ENCODE data around the gene TMEM132D. TPM values are rescaled to one million over a fixed set of nuclear protein-coding genes. Genes with fewer than 3 reads are reported as not detected.

The TMEM132D gene
- total RNA-seq, 1 donor from 2014 or later: not detected

GRCh38 chr12:129373746-129374145 lies 530.1 kb downstream of the TMEM132D start:
- H3K79me2 ChIP-seq (ENCODE audit: insufficient read depth, low read length): no peaks in the 10 kb centered on the region
- H3K4me1 ChIP-seq (ENCODE audit: insufficient read depth, low read length): no peaks in the 10 kb centered on the region
- no peak overlapping the region for H3K4me2 ChIP-seq (ENCODE audit: low read length)
- H3K36me3 ChIP-seq (ENCODE audit: insufficient read depth, low read length): no peaks in the 10 kb centered on the region
- Mint-ChIP-seq H3K4me1 (ENCODE audit: low read depth, unreplicated experiment) (no peaks in the 10 kb centered on the region), H3K27ac (ENCODE audit: unreplicated experiment) (no peak overlapping the region), H3K27me3 (ENCODE audit: low read depth, unreplicated experiment) (no peaks in the 10 kb centered on the region), H3K4me3 (ENCODE audit: unreplicated experiment) (no peak overlapping the region), H3K9me3 (ENCODE audit: unreplicated experiment) (peaks cover 14% of the 10 kb centered on the region), H3K36me3 (ENCODE audit: low read depth, unreplicated experiment) (no peaks in the 10 kb centered on the region)
- no peak for DNase-seq (ENCODE audit: low read depth)
- H3K27ac ChIP-seq (ENCODE audit: low read depth, low read length): no peak overlapping the region
- FAIRE-seq: no peak
- TF ChIP-seq EZH2 (IDR thresholded peaks at IDR 0.05; ENCODE audit: insufficient read depth, low read length): no peak
- no peak for TF ChIP-seq CTCF (IDR thresholded peaks at IDR 0.05; ENCODE audit: insufficient read depth, low read depth, low read length)
- no peak overlapping the region for H3K9ac ChIP-seq (ENCODE audit: low read length)
- H3K9me3 ChIP-seq (ENCODE audit: insufficient read depth, low read depth, low read length): no peaks in the 10 kb centered on the region
- no peaks in the 10 kb centered on the region for H4K20me1 ChIP-seq (ENCODE audit: insufficient read depth, low read length)
- no peak overlapping the region for H3K4me3 ChIP-seq (ENCODE audit: insufficient read depth, low read depth, low read length)
- no peak overlapping the region for H2AFZ ChIP-seq (ENCODE audit: low read depth, low read length)
- no peaks in the 10 kb centered on the region for H3K27me3 ChIP-seq (ENCODE audit: insufficient read depth, low read length)

- Histone ChIP-seq H3K27ac (ENCODE audit: low read depth, low read length) (no peak overlapping the region), H3K9me3 (ENCODE audit: insufficient read depth, low read depth, low read length) (no peaks in the 10 kb centered on the region), H3K4me1 (ENCODE audit: insufficient read depth, low read length) (no peaks in the 10 kb centered on the region), H3K4me3 (ENCODE audit: insufficient read depth, low read depth, low read length) (no peak overlapping the region), H3K27me3 (ENCODE audit: insufficient read depth, low read length) (no peaks in the 10 kb centered on the region), H3K36me3 (ENCODE audit: insufficient read depth, low read length) (no peaks in the 10 kb centered on the region), H3K9ac (ENCODE audit: low read length) (no peak overlapping the region), H4K20me1 (ENCODE audit: insufficient read depth, low read length) (no peaks in the 10 kb centered on the region), H3K79me2 (ENCODE audit: insufficient read depth, low read length) (no peaks in the 10 kb centered on the region), H2AFZ (ENCODE audit: low read depth, low read length) (no peak overlapping the region), H3K4me2 (ENCODE audit: low read length) (no peak overlapping the region)
- H3K9me3 Mint-ChIP-seq (ENCODE audit: unreplicated experiment): peaks cover 14% of the 10 kb centered on the region
- H3K36me3 Mint-ChIP-seq (ENCODE audit: low read depth, unreplicated experiment): no peaks in the 10 kb centered on the region
- H3K27me3 Mint-ChIP-seq (ENCODE audit: low read depth, unreplicated experiment): no peaks in the 10 kb centered on the region
- FAIRE-seq (no peak), DNase-seq (ENCODE audit: low read depth) (no peak)
- no peak overlapping the region for H3K27ac Mint-ChIP-seq (ENCODE audit: unreplicated experiment)
- no peak overlapping the region for H3K4me3 Mint-ChIP-seq (ENCODE audit: unreplicated experiment)
- no peaks in the 10 kb centered on the region for H3K4me1 Mint-ChIP-seq (ENCODE audit: low read depth, unreplicated experiment)
- TF ChIP-seq EZH2 (IDR thresholded peaks at IDR 0.05; ENCODE audit: insufficient read depth, low read length) (no peak), CTCF (IDR thresholded peaks at IDR 0.05; ENCODE audit: insufficient read depth, low read depth, low read length) (no peak)
These were observed 530.9 kb downstream of the TMEM132D start for GRCh38 chr12:129372876-129373275.

- H2AFZ ChIP-seq (ENCODE audit: low read depth, low read length): no peak overlapping the region
- H3K4me2 ChIP-seq (ENCODE audit: low read length): no peak overlapping the region
- no peak overlapping the region for H3K27ac ChIP-seq (ENCODE audit: low read depth, low read length)
- no peaks in the 10 kb centered on the region for H3K79me2 ChIP-seq (ENCODE audit: insufficient read depth, low read length)
- Mint-ChIP-seq H3K9me3 (ENCODE audit: unreplicated experiment) (peaks cover 10% of the 10 kb centered on the region), H3K27ac (ENCODE audit: unreplicated experiment) (no peak overlapping the region), H3K27me3 (ENCODE audit: low read depth, unreplicated experiment) (no peaks in the 10 kb centered on the region), H3K4me1 (ENCODE audit: low read depth, unreplicated experiment) (no peaks in the 10 kb centered on the region), H3K4me3 (ENCODE audit: unreplicated experiment) (no peak overlapping the region), H3K36me3 (ENCODE audit: low read depth, unreplicated experiment) (no peaks in the 10 kb centered on the region)
- H3K27me3 ChIP-seq (ENCODE audit: insufficient read depth, low read length): no peaks in the 10 kb centered on the region
- H3K36me3 ChIP-seq (ENCODE audit: insufficient read depth, low read length): no peaks in the 10 kb centered on the region
- no peak overlapping the region for H3K4me3 ChIP-seq (ENCODE audit: insufficient read depth, low read depth, low read length)
- DNase-seq (ENCODE audit: low read depth) (no peak), FAIRE-seq (no peak)
- TF ChIP-seq EZH2 (IDR thresholded peaks at IDR 0.05; ENCODE audit: insufficient read depth, low read length) (no peak), CTCF (IDR thresholded peaks at IDR 0.05; ENCODE audit: insufficient read depth, low read depth, low read length) (no peak)
- H3K4me1 ChIP-seq (ENCODE audit: insufficient read depth, low read length): no peaks in the 10 kb centered on the region
- no peak overlapping the region for H3K9ac ChIP-seq (ENCODE audit: low read length)
- peaks cover under 1% of the 10 kb centered on the region for H3K9me3 ChIP-seq (ENCODE audit: insufficient read depth, low read depth, low read length)
- H4K20me1 ChIP-seq (ENCODE audit: insufficient read depth, low read length): no peaks in the 10 kb centered on the region
These were observed 531.5 kb downstream of the TMEM132D start for GRCh38 chr12:129372348-129372747.

Measured in astrocyte (in vitro differentiated cells and primary cell).